Ascending aorta (tissue), 2 donors: ENCODE data around the gene IL1RL2. TPM values are rescaled to one million over a fixed set of nuclear protein-coding genes. Genes with fewer than 3 reads are reported as not detected.
A peak's percentile ranks its signal among the peaks of the same experiment; 100 is the strongest.

ENCODE experiments used
- DNase-seq, 2 donors: peaks; one replicate each; pipeline ENCODE4 v3.0.0-alpha.2; 2019; ENCODE audit warnings: low spot score in 2 of 2
- H3K27ac ChIP-seq, 2 donors: fragments of 200-600 bp; sonication (generic); one replicate each; pipeline ENCODE4 v1.5.1; 2016 to 2017; ENCODE audit warnings: mild to moderate bottlenecking in 1 of 2
- H3K27me3 ChIP-seq: fragments of 200-600 bp; sonication (generic); one replicate; pipeline ENCODE4 v1.5.1; 2017
- H3K36me3 ChIP-seq, 2 donors: fragments of 200-600 bp; sonication (generic); one replicate each; pipeline ENCODE4 v1.5.1; 2016
- H3K4me1 ChIP-seq, 2 donors: fragments of 200-600 bp; sonication (generic); one replicate each; pipeline ENCODE4 v1.5.1; 2016 to 2017; ENCODE audit warnings: mild to moderate bottlenecking in 1 of 2
- H3K4me3 ChIP-seq, 2 donors: fragments of 200-600 bp; sonication (generic); one replicate each; pipeline ENCODE4 v1.5.1; 2016 to 2017; ENCODE audit warnings: mild to moderate bottlenecking in 1 of 2
- H3K9me3 ChIP-seq, 2 donors: fragments of 200-600 bp; sonication (generic); one replicate each; pipeline ENCODE4 v1.5.1; 2016
- CTCF ChIP-seq, 3 experiments: fragments of 200-600 bp in 2 of 3; fragments of 450-650 bp in 1 of 3; sonication (generic) in 2 of 3; IDR thresholded peaks; one replicate each; pipeline ENCODE4 v1.5.1; 2016 to 2019; ENCODE audit warnings: antibody characterized with exemption in 3 of 3, mild to moderate bottlenecking in 1 of 3, moderate library complexity in 1 of 3
- intact Hi-C: fragments of 100-400 bp; cut with DNase I; formaldehyde crosslinking; loops from one replicate; pipeline ENCODE4 v1.15.1; 2023
- total RNA-seq: library from RNA; depleted of rRNA; stranded (reverse); fragments of >200 nt; gene quantifications from one replicate; pipeline ENCODE4 v1.1.0, GENCODE V29; 2016

The IL1RL2 gene
- total RNA-seq, 1 donor from 2014 or later: not detected

DNA sequence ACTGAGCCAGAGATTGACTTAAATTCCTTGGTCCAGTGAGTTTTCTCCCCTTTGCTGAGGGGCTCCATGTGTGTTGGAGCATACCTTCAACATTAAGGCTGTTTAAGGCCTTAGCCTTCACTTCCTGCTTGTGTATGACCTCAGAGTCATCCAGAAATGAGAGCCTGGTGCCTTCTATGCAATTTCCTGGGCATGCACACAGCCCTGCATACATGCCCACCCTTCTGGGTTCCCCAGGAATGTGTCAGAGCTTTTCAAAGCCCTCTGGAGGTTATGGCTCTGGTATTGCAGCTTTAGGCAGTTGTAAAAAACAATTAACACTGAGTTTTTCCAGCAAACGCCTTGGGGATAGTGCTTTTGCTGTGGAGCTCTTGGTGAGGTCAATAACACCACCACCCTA, 27.5 kb upstream of the IL1RL2 start:
- Histone ChIP-seq H3K36me3 (peaks cover 13 to 39% of the 10 kb centered on the region in 2 donors), H3K9me3 (no peaks in the 10 kb centered on the region), H3K4me1 (no peaks in the 10 kb centered on the region), H3K27me3 (no peaks in the 10 kb centered on the region), H3K4me3 (no peak overlapping the region), H3K27ac (no peak overlapping the region)
- no peak for DNase-seq
- intact Hi-C loops: no loop called here
- no peak for TF ChIP-seq CTCF (IDR thresholded peaks at IDR 0.05)

- no peak overlapping the region for H3K27ac ChIP-seq
- intact Hi-C loops: loop anchor here (1.0 kb wide), 1 partner anchor 146 kb away; no protein-coding TSS in a partner anchor
- DNase-seq: no peak
- no peaks in the 10 kb centered on the region for H3K4me1 ChIP-seq
- no peaks in the 10 kb centered on the region for H3K27me3 ChIP-seq
- peaks cover 8 to 28% of the 10 kb centered on the region in 2 donors for H3K36me3 ChIP-seq
- no peak overlapping the region for H3K4me3 ChIP-seq
- TF ChIP-seq CTCF (IDR thresholded peaks at IDR 0.05): peak; percentile 47 to 74 (median 50)
- no peaks in the 10 kb centered on the region for H3K9me3 ChIP-seq
Measured at GRCh38 chr2:102166189-102166845, 20.5 kb upstream of the IL1RL2 start.

GRCh38 chr2:102168026-102168771, 18.6 kb upstream of the IL1RL2 start:
- no peaks in the 10 kb centered on the region for H3K27me3 ChIP-seq
- H3K4me3 ChIP-seq: no peak overlapping the region
- H3K4me1 ChIP-seq: no peaks in the 10 kb centered on the region
- no peaks in the 10 kb centered on the region for H3K9me3 ChIP-seq
- intact Hi-C loops: no loop called here
- TF ChIP-seq CTCF (IDR thresholded peaks at IDR 0.05): no peak
- H3K27ac ChIP-seq: no peak overlapping the region
- no peak for DNase-seq
- H3K36me3 ChIP-seq: peaks cover 19 to 42% of the 10 kb centered on the region in 2 donors

- H3K4me3 ChIP-seq: no peak overlapping the region
- H3K36me3 ChIP-seq: peaks cover 40 to 60% of the 10 kb centered on the region in 2 donors
- TF ChIP-seq CTCF (IDR thresholded peaks at IDR 0.05): no peak
- DNase-seq: no peak
- H3K9me3 ChIP-seq: no peaks in the 10 kb centered on the region
- no peaks in the 10 kb centered on the region for H3K4me1 ChIP-seq
- intact Hi-C loops: no loop called here
- H3K27me3 ChIP-seq: no peaks in the 10 kb centered on the region
- H3K27ac ChIP-seq: no peak overlapping the region
Measured at GRCh38 chr2:102171946-102172345, 14.9 kb upstream of the IL1RL2 start.

- DNase-seq: no peak
- no peak for TF ChIP-seq CTCF (IDR thresholded peaks at IDR 0.05)
- no peak overlapping the region for H3K27ac ChIP-seq
- intact Hi-C loops: no loop called here
- H3K9me3 ChIP-seq: no peaks in the 10 kb centered on the region
- H3K36me3 ChIP-seq: peaks cover 44 to 65% of the 10 kb centered on the region in 2 donors
- no peak overlapping the region for H3K4me3 ChIP-seq
- no peaks in the 10 kb centered on the region for H3K27me3 ChIP-seq
- no peaks in the 10 kb centered on the region for H3K4me1 ChIP-seq
Measured at GRCh38 chr2:102172745-102173144, 14.1 kb upstream of the IL1RL2 start.
